Skin epidermis (tissue), 12 donors: Measurements from ENCODE around the gene CHST8.

Source experiments
- H3K27ac ChIP-seq, 21 experiments: fragments of 200-600 bp; sonication (generic) in 11 of 21; one replicate each; pipeline ENCODE4 v1.5.0; 2020; ENCODE audit warnings: mild to moderate bottlenecking in 3 of 21, inconsistent platforms in 2 of 21, moderate library complexity in 2 of 21
- H3K4me3 ChIP-seq, 7 experiments: fragments of 200-600 bp; sonication (generic) in 2 of 7; one replicate each; pipeline ENCODE4 v1.5.0; 2020; ENCODE audit warnings: inconsistent platforms in 2 of 7, mild to moderate bottlenecking in 2 of 7, moderate library complexity in 1 of 7

Gene CHST8

DNA sequence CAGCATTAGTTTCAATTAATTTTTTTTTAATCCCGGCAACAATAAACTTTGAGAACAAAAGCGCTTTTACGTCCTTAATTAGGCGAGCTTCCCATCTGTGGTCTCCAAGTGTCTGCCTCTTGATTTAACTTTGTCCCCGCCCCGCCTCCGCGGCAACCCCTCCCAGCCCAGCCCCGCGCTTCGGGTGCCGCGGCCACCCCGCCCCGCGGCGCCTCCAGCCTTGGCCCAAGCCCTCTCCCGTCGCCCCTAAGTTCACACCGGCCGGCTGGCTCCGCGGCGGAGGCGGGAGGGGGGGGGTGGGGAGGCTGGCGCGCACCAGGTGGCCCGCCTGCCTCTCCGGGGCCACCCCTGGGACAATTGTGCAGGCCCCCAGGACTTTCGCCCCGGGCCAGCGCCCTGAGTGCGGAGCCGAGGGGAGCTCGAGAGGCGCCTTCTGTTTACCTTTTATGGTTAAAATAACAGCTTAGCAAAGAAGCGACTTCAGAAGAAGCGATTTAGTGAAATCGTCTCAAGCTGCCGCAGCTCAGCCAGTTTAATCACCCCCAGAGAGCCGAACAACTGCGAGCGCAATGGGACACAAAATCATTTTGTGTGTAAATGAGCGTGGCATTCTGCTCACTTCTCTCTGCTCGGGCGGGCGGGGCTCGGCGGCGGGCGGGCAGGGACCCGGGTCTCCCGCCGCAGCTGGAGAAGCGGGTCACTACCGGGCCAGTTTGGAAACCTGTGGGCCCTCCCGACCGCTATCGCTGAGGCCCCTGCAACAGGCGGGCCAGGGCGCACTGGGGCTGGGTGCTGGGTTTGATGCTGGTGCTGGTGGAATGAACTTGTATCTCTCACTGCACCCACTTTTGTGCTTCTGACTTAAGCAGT lies 176.3 kb downstream of the CHST8 start:
- H3K4me3 ChIP-seq: peak overlapping the region; percentile 58 to 80 (median 77)
- peak overlapping the region; percentile 53 to 99 (median 98) for H3K27ac ChIP-seq

- peak overlapping the region; percentile 58 to 80 (median 77) for H3K4me3 ChIP-seq
Measured at GRCh38 chr19:33798681-33799111, 176.9 kb downstream of the CHST8 start.

GRCh38 chr19:33799476-33799875 lies 177.7 kb downstream of the CHST8 start:
- H3K4me3 ChIP-seq: peak overlapping the region in 1 of 7 experiments; percentile 0
- peak overlapping the region in 8 of 21 experiments; percentile 1 to 99 (median 20) for H3K27ac ChIP-seq

More at GRCh38 chr19:33798681-33799111, 176.9 kb downstream of the CHST8 start:
- H3K27ac ChIP-seq: peak overlapping the region in 20 of 21 experiments; percentile 53 to 99 (median 98)

DNA sequence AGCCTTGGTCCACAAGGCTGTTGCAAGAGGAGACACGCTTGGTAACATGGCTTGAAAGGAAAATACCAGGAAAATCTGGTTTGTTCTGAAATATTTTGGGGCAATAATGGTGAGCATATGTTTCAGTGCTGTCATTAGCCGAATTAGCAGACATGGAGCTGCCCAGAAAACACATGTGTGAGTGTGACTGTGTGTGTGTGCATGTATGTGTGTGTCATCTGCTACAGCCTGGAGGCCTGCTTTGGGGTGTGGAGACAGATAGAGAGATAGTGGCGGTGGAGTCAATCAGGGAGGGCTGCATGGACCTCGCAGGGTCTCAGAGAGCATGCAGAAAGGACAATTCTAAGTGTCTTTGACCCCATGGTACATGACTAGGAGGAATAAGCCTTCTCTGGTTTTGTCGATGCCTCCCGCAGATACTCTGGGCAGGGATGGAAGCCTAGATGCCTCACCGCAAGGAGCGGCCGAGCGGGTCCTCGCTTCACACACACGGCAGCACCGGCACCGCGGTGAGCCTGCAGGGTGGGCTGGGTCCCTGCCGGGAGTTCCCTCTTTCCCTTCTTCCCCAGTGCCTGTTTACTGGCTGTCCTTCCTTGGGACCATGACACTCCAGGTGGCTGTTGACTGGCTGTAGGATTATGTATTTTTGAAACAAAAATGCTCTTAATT lies 178.4 kb downstream of the CHST8 start:
- H3K27ac ChIP-seq: peak overlapping the region in 3 of 21 experiments; percentile 14 to 38 (median 25)
- H3K4me3 ChIP-seq: peak overlapping the region in 1 of 7 experiments; percentile 0

- Histone ChIP-seq H3K27ac (peak overlapping the region in 1 of 21 experiments; percentile 28), H3K4me3 (no peak overlapping the region)
Measured at GRCh38 chr19:33801411-33801810, 179.7 kb downstream of the CHST8 start.

DNA sequence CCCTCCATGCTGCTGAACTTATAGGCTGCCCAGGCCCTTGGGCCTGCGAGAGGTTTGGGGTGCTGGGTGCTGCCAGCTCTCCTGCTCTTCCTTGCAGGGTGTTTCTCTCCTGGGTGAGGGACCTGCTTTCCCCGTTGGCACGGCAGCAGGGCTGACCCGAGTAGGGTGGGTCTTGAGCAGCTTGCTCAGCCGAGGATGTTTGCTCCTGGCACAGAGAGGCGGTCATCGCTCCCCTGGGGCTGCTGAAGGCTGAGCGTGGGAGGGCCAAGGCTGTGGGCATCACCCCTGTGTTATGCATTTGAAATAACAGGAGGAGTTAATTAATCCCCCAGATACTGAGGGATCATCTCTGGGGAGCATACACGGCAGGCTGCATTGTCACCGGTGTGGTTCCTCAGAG lies 180.2 kb downstream of the CHST8 start:
- H3K4me3 ChIP-seq: no peak overlapping the region
- peak overlapping the region in 6 of 21 experiments; percentile 3 to 84 (median 20) for H3K27ac ChIP-seq

DNA sequence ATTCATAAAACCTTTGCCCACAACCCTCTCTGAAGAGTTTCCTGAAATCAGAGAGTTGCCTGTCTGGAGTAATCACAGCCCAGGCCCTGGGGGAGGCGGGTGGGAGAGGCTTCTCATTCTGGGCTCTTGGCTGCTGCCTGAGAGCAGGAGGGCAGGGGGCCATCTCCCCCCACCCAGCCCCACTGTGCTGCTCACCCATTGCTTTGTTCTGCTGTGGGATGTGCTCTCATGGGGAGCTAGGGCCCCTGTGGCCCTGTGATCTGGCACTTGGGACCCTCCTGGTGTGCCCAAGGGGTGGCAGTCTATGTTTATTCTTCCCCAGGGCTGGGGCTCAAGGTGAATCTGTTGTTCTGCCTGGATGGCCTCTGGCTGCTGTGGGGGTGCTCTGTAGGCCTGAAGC lies 181.0 kb downstream of the CHST8 start:
- peak overlapping the region in 8 of 21 experiments; percentile 9 to 84 (median 62) for H3K27ac ChIP-seq

GRCh38 chr19:33803383-33803782 lies 181.6 kb downstream of the CHST8 start:
- Histone ChIP-seq H3K27ac (peak overlapping the region in 14 of 21 experiments; percentile 3 to 84 (median 54)), H3K4me3 (no peak overlapping the region)

More for the DNA sequence above, 181.0 kb downstream of the CHST8 start:
- no peak overlapping the region for H3K4me3 ChIP-seq

DNA sequence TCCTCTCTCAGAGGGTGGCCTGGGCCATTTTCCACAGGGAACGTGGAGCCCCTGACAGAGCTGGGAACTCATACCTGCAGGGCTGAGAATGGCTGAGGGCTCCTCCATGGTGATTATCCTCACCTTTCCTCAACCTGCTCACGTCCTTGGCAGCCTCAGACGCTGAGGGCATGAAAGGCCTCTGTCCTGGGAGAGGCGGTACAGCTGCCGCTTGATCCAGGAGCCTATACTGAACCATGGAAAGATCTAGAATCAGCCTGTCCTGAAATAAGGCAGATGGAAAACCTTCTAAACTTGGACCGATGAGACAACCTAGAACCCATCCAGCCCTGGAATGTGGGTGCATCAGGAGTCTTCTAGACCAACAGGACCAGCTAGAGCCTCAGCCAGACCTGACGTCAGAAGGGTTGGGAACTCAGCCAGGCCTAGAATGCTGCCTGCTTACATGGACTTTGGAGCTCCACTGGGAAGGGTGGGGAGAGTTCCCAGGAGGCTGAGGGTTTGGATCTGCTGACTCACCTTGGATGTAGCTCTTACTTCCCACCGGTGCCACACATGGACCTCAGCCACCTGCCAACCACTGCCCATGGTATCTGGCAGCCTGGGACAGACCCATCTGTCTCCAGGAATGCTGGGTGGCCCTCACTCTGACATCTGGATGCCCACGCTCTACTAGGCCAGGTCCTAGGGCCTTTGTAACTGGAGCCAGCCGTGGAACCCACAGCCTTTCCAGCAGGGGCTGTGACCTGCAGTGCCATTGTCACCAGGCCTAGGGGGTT lies 182.5 kb downstream of the CHST8 start:
- peak overlapping the region in 17 of 21 experiments; percentile 3 to 84 (median 59) for H3K27ac ChIP-seq

DNA sequence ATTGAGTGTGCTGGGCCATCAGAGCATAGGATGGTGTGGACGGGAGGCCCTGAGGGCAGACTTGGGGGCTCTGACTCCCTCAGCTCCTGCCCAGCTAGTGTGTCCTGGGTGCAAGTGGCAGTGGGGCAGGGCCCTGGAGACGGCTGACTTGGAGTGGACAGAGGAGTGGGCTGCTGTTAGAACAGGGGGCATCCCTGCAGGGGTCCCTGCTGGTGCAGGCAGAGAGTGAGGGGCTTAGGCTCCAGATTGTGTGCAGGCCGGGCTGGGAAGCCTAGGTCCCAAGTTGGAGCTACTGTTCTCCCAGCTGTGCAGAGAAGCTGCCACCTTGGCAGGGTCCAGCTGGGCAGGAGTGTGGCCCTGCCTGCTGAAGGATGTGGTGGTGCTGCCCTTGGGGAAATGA lies 183.6 kb downstream of the CHST8 start:
- Histone ChIP-seq H3K4me3 (no peak overlapping the region), H3K27ac (peak overlapping the region in 12 of 21 experiments; percentile 3 to 84 (median 45))

More for the DNA sequence above, 182.5 kb downstream of the CHST8 start:
- H3K4me3 ChIP-seq: no peak overlapping the region

GRCh38 chr19:33805840-33806433 lies 184.2 kb downstream of the CHST8 start:
- H3K4me3 ChIP-seq: no peak overlapping the region
- H3K27ac ChIP-seq: peak overlapping the region in 12 of 21 experiments; percentile 3 to 84 (median 40)

- no peak overlapping the region for H3K4me3 ChIP-seq
- peak overlapping the region in 7 of 21 experiments; percentile 18 to 57 (median 32) for H3K27ac ChIP-seq
Measured at GRCh38 chr19:33806434-33806881, 184.7 kb downstream of the CHST8 start.

DNA sequence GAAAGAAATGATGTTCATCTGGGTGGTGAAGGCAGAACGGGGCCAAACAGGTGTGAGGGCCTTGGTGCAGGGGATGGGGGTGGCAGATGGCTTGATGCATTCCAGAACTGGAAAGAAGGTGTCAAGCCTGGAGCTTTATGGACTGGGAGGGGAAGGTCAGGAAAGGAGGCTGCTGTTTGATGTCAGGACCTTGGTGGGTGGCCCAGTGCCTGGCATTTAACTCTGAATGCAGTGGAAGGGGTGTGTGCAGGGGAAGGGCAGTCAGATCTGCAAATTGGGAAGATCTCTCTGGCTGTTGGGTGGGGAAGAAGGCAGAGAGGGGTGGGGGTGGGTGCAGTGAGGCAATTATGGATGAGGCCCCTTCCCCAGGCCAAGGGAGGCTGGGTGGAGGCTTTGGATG lies 186.6 kb downstream of the CHST8 start:
- H3K27ac ChIP-seq: peak overlapping the region in 1 of 21 experiments; percentile 57
- no peak overlapping the region for H3K4me3 ChIP-seq

- Histone ChIP-seq H3K4me3 (no peak overlapping the region), H3K27ac (peak overlapping the region in 1 of 21 experiments; percentile 6)
Measured at GRCh38 chr19:33809960-33810359, 188.2 kb downstream of the CHST8 start.

DNA sequence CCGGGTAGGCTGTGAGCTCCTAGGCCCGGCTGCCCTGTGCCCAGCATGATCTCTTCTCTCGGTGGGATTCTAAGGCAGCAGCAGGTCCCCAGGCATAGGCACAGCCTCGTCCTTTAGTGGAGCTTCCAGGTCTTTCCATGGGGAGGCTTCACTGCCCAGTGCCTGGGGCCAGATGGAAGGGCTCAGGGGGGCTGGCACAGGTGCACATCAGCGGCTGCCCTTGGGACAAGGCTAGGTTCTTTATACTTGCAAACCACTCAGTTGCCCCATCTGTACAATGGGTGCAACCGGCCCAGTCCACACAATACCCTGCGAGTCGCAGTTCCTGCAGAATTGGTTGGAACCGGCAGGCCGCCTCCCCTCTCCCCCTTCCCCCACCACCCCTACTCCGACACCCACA lies 189.1 kb downstream of the CHST8 start:
- no peak overlapping the region for H3K27ac ChIP-seq

GRCh38 chr19:33811246-33811645 lies 189.5 kb downstream of the CHST8 start:
- Histone ChIP-seq H3K4me3 (no peak overlapping the region), H3K27ac (no peak overlapping the region)

More for the DNA sequence above, 189.1 kb downstream of the CHST8 start:
- H3K4me3 ChIP-seq: no peak overlapping the region

GRCh38 chr19:33811736-33812387 lies 190.1 kb downstream of the CHST8 start:
- H3K27ac ChIP-seq: no peak overlapping the region

More at GRCh38 chr19:33811736-33812387, 190.1 kb downstream of the CHST8 start:
- no peak overlapping the region for H3K4me3 ChIP-seq
